ENCODE measurements around the gene CHD2. TPM values are rescaled to one million over a fixed set of nuclear protein-coding genes. Genes with fewer than 3 reads are reported as not detected.

Gene CHD2
- total and polyA plus RNA-seq, 2 donors (not counting 3 experiments of a cell fraction or from before 2014, with no cell fraction given) = 53.8 to 97.9 TPM

DNA sequence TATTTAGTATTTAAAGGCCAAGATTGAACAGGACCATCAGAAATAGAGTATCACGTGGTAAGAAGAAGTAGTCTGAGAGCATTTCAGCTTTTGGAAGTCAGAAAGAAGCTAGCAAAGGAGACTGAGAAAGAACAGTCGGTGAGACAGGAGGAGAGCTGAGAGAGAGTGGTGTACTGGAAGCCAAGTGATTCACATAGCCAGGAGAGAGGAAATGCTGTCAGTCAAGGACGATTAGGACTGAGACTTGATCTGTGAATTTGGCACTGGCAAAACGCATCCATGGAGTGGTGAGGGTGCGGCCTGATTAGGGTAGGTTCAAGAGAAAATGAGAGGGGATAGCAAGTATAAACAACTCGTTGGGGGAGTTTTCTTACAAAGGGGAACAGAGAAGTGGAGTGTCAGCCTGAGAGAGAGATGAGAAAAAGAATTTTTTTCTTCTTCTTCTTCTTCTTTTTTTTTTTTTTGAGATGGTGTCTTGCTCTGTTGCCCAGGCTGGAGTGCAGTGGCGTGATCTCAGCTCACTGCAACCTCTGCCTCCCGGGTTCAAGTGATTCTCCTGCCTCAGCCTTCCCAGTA lies 44.9 kb downstream of the CHD2 start:
- H3K36me3 ChIP-seq (ENCODE audit: control insufficient read depth in 2 of 2, extremely low read depth in 1 of 2, insufficient read depth in 2 of 2, low read length in 2 of 2) = peaks cover 39 to 75% of the 10 kb centered on the region in 2 experiments
- DNase-seq (ENCODE audit: low read depth, low spot score) (no peak), FAIRE-seq (no peak)
- BruUV-seq (replicated peaks) = no TSS peak
- intact Hi-C loops (cut with micrococcal nuclease) (no loop called here), dilution Hi-C loops (cut with MboI; ENCODE audit: extremely low pct_ligation_motif_present, low sequenced_read_pairs) (loop anchor here (10.0 kb wide), 1 partner anchor 50 kb away; no protein-coding TSS in a partner anchor)
- no peak for TF ChIP-seq MYC (IDR thresholded peaks at IDR 0.05; ENCODE audit: low read depth, low read length)
- no peak for TF ChIP-seq FOS (IDR thresholded peaks at IDR 0.05; ENCODE audit: borderline replicate concordance, insufficient read depth, low read length)
- no peak for TF ChIP-seq POLR2A (IDR thresholded peaks at IDR 0.05; ENCODE audit: low read depth, low read length)
- ChIA-PET POLR2A (no interaction called here), CTCF (interaction anchor here (1.4 kb wide), 1 partner anchor 148 kb away, joined by 4 read pairs; no protein-coding TSS in a partner anchor)
- H3K4me2 ChIP-seq (ENCODE audit: insufficient read depth, low read length) = no peak overlapping the region
- H3K9ac ChIP-seq (replicated peaks; ENCODE audit: extremely low read depth, insufficient read depth, low read length) = no peak overlapping the region
- no peak overlapping the region for H3K4me3 ChIP-seq (replicated peaks in 1 of 3; ENCODE audit: insufficient read depth in 1 of 3, low read depth in 1 of 3, low read length in 3 of 3)
- H3K79me2 ChIP-seq (ENCODE audit: control insufficient read depth, insufficient read depth, low read length) = peaks cover 47% of the 10 kb centered on the region
- H3K9me1 ChIP-seq (replicated peaks; ENCODE audit: control insufficient read depth, extremely low read depth, insufficient read depth, low read length) = no peaks in the 10 kb centered on the region
- H3K27ac ChIP-seq (ENCODE audit: insufficient read depth, low read depth, low read length) = no peak overlapping the region
- H3K9me3 ChIP-seq (replicated peaks; ENCODE audit: control insufficient read depth, insufficient read depth, low read length) = peaks cover 8% of the 10 kb centered on the region
- no peaks in the 10 kb centered on the region for H4K20me1 ChIP-seq (replicated peaks; ENCODE audit: control insufficient read depth, extremely low read depth, insufficient read depth, low read length)
- no peaks in the 10 kb centered on the region for H3K4me1 ChIP-seq (ENCODE audit: control insufficient read depth, extremely low read depth, insufficient read depth, low read length)
- no peak overlapping the region for H2AFZ ChIP-seq (ENCODE audit: low read depth, low read length)
- no peaks in the 10 kb centered on the region for H3K27me3 ChIP-seq (ENCODE audit: control insufficient read depth in 2 of 2, insufficient read depth in 2 of 2, low read length in 2 of 2)

DNA sequence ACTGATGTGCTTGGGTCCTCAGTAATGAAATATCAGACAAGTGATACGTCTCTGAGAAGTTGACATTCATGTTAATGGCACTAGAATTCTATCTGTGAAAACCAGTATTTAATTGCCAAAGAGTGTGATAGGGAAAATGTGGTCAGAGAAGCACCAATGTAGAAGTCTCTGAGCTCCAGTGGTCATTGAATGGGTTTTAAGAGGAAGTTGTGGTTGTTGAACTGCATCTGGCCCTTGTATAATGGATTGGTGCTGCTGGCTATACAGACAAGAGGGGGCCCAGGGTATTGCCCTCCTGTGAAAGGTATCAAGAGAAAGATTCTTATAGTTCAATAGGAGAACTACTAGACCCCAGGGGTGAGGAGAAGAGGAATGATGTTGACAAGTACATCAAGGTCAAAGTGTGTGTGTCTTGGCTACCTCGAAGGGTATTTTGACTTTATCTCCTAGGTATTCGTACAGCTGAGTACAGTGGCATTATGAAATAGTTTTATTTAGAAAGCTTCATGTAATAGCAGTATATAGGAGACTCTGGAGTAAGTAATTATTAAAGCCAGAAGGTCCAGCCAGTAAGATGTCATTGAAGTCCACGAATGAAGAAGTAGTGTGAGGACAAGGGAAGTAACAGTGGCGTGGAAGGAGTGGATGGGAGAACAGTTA lies 47.1 kb downstream of the CHD2 start:
- Histone ChIP-seq H3K4me2 (ENCODE audit: insufficient read depth, low read length) (no peak overlapping the region), H3K79me2 (ENCODE audit: control insufficient read depth, insufficient read depth, low read length) (peaks cover 42% of the 10 kb centered on the region), H3K4me1 (ENCODE audit: control insufficient read depth, extremely low read depth, insufficient read depth, low read length) (peaks cover 2% of the 10 kb centered on the region), H3K36me3 (ENCODE audit: control insufficient read depth in 2 of 2, extremely low read depth in 1 of 2, insufficient read depth in 2 of 2, low read length in 2 of 2) (peaks cover 41 to 74% of the 10 kb centered on the region in 2 experiments), H3K9ac (replicated peaks; ENCODE audit: extremely low read depth, insufficient read depth, low read length) (no peak overlapping the region), H4K20me1 (replicated peaks; ENCODE audit: control insufficient read depth, extremely low read depth, insufficient read depth, low read length) (no peaks in the 10 kb centered on the region), H3K9me3 (replicated peaks; ENCODE audit: control insufficient read depth, insufficient read depth, low read length) (peaks cover 8% of the 10 kb centered on the region), H3K27ac (ENCODE audit: insufficient read depth, low read depth, low read length) (no peak overlapping the region), H3K27me3 (ENCODE audit: control insufficient read depth in 2 of 2, insufficient read depth in 2 of 2, low read length in 2 of 2) (no peaks in the 10 kb centered on the region), H3K9me1 (replicated peaks; ENCODE audit: control insufficient read depth, extremely low read depth, insufficient read depth, low read length) (no peaks in the 10 kb centered on the region), H3K4me3 (replicated peaks in 1 of 3; ENCODE audit: insufficient read depth in 1 of 3, low read depth in 1 of 3, low read length in 3 of 3) (no peak overlapping the region), H2AFZ (ENCODE audit: low read depth, low read length) (no peak overlapping the region)
- DNase-seq (ENCODE audit: low read depth, low spot score) (no peak), FAIRE-seq (no peak)
- ChIA-PET POLR2A (no interaction called here), CTCF (no interaction called here)
- dilution Hi-C loops (cut with MboI; ENCODE audit: extremely low pct_ligation_motif_present, low sequenced_read_pairs) (loop anchor here (10.0 kb wide), 1 partner anchor 48 kb away; no protein-coding TSS in a partner anchor), intact Hi-C loops (cut with micrococcal nuclease) (no loop called here)
- no TSS peak for BruUV-seq (replicated peaks)
- TF ChIP-seq POLR2AphosphoS5 (IDR thresholded peaks at IDR 0.05; ENCODE audit: insufficient read depth, low read depth, low read length) (no peak), JUN (IDR thresholded peaks at IDR 0.05; ENCODE audit: borderline replicate concordance, insufficient read depth, insufficient read length, low read depth) (no peak), EZH2 (IDR thresholded peaks at IDR 0.05; ENCODE audit: borderline replicate concordance, low read depth, low read length, severe bottlenecking) (no peak), POLR2A (IDR thresholded peaks at IDR 0.05; ENCODE audit: low read depth, low read length) (no peak), FOS (IDR thresholded peaks at IDR 0.05; ENCODE audit: borderline replicate concordance, insufficient read depth, low read length) (no peak), GATA2 (IDR thresholded peaks at IDR 0.05; ENCODE audit: insufficient read depth, insufficient read length, low read depth, low read length) (no peak), MYC (IDR thresholded peaks at IDR 0.05; ENCODE audit: low read depth, low read length) (no peak)
- TF ChIP-seq, protein P1, sequence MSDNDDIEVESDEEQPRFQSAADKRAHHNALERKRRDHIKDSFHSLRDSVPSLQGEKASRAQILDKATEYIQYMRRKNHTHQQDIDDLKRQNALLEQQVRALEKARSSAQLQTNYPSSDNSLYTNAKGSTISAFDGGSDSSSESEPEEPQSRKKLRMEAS (IDR thresholded peaks at IDR 0.05; ENCODE audit: insufficient read depth, insufficient read length) = no peak
- TF ChIP-seq, protein P2, sequence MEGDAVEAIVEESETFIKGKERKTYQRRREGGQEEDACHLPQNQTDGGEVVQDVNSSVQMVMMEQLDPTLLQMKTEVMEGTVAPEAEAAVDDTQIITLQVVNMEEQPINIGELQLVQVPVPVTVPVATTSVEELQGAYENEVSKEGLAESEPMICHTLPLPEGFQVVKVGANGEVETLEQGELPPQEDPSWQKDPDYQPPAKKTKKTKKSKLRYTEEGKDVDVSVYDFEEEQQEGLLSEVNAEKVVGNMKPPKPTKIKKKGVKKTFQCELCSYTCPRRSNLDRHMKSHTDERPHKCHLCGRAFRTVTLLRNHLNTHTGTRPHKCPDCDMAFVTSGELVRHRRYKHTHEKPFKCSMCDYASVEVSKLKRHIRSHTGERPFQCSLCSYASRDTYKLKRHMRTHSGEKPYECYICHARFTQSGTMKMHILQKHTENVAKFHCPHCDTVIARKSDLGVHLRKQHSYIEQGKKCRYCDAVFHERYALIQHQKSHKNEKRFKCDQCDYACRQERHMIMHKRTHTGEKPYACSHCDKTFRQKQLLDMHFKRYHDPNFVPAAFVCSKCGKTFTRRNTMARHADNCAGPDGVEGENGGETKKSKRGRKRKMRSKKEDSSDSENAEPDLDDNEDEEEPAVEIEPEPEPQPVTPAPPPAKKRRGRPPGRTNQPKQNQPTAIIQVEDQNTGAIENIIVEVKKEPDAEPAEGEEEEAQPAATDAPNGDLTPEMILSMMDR (IDR thresholded peaks at IDR 0.05; ENCODE audit: extremely low read depth in 1 of 2, insufficient read depth in 1 of 2, low read depth in 1 of 2, low read length in 2 of 2) = no peak
